Esophagus squamous epithelium (tissue), 5 donors: ENCODE results near the gene EFCAB12. TPM values are rescaled to one million over a fixed set of nuclear protein-coding genes. Genes with fewer than 3 reads are reported as not detected.

Experiments
- DNase-seq: peaks from one replicate; lab custom pipeline; 2025; lab: John Stamatoyannopoulos, UW
- H3K27ac ChIP-seq, 4 donors: fragments of 200-600 bp; sonication (generic); one replicate each; pipeline ENCODE4 v1.5.1; 2016 to 2019; ENCODE audit warnings: mild to moderate bottlenecking in 1 of 4
- H3K27me3 ChIP-seq, 4 donors: fragments of 200-600 bp; sonication (generic); 1 replicate in 3 of 4; 2 replicates in 1 of 4; pipeline versions ENCODE4 v1.5.1 to v1.6.0; 2017 to 2021; ENCODE audit warnings: antibody characterized with exemption in 1 of 4
- H3K36me3 ChIP-seq, 3 donors: fragments of 200-600 bp; sonication (generic); one replicate each; pipeline ENCODE4 v1.5.1; 2016 to 2019
- H3K4me1 ChIP-seq, 3 donors: fragments of 200-600 bp; sonication (generic); one replicate each; pipeline ENCODE4 v1.5.1; 2017 to 2019
- H3K4me3 ChIP-seq, 4 donors: fragments of 200-600 bp; sonication (generic); 1 replicate in 3 of 4; 2 replicates in 1 of 4; pipeline ENCODE4 v1.5.1; 2016 to 2019; ENCODE audit warnings: mild to moderate bottlenecking in 2 of 4, moderate library complexity in 1 of 4
- H3K9me3 ChIP-seq, 3 donors: fragments of 200-600 bp; sonication (generic); one replicate each; pipeline ENCODE4 v1.5.1; 2016 to 2019
- CTCF ChIP-seq, 6 experiments: fragments of 450-650 bp in 4 of 6; fragments of 200-600 bp in 2 of 6; sonication (generic) in 2 of 6; IDR thresholded peaks; one replicate each; pipeline ENCODE4 v1.5.1; 2016 to 2019; ENCODE audit warnings: antibody characterized with exemption in 6 of 6, mild to moderate bottlenecking in 4 of 6, moderate library complexity in 4 of 6
- POLR2A ChIP-seq, 4 donors: fragments of 450-650 bp; IDR thresholded peaks; one replicate each; pipeline ENCODE4 v1.6.1; 2017; ENCODE audit warnings: antibody characterized with exemption in 4 of 4, mild to moderate bottlenecking in 4 of 4, moderate library complexity in 3 of 4
- WGBS, 2 donors: methylation state at CpG; one replicate each; pipeline ENCODE4 v1.1.5; 2018; 5-methylcytosine and 5-hydroxymethylcytosine counted together
- intact Hi-C: fragments of 100-400 bp; cut with DNase I; formaldehyde crosslinking; loops from one replicate; pipeline ENCODE4 v1.15.0; 2022
- total RNA-seq, 4 donors: library from RNA; depleted of rRNA; stranded (reverse); fragments of >200 nt; gene quantifications; one replicate each; pipeline ENCODE4 v1.1.0, GENCODE V29; 2016
- donor health status: DM: yes; HTN: yes; CAD: no.

The EFCAB12 gene
- total RNA-seq, 4 donors from 2014 or later, result under 0.01 TPM; not detected in 3

- H3K9me3 ChIP-seq, result no peaks in the 10 kb centered on the region
- no peaks in the 10 kb centered on the region for H3K27me3 ChIP-seq
- TF ChIP-seq POLR2A (IDR thresholded peaks at IDR 0.05) (no peak), CTCF (IDR thresholded peaks at IDR 0.05) (no peak)
- peaks cover 14 to 46% (median 22%) of the 10 kb centered on the region in 3 donors for H3K36me3 ChIP-seq
- no peak for DNase-seq
- intact Hi-C loops, result no loop called here
- peak overlapping the region in 3 of 4 donors; percentile 50 to 74 (median 52) for H3K4me3 ChIP-seq
- WGBS, 2 donors, result 54 to 64% methylated on average over 3 of the region's 3 CpGs
- peak overlapping the region; percentile 45 to 79 (median 70) for H3K27ac ChIP-seq
- peaks cover 11 to 21% (median 15%) of the 10 kb centered on the region in 3 donors for H3K4me1 ChIP-seq
Observed at GRCh38 chr3:129429080-129429451, 630 bp upstream of the EFCAB12 start.

GRCh38 chr3:129428007-129428375 lies 445 bp downstream of the EFCAB12 start:
- Histone ChIP-seq H3K9me3 (no peaks in the 10 kb centered on the region), H3K36me3 (peaks cover 13 to 35% (median 15%) of the 10 kb centered on the region in 3 donors), H3K4me3 (peak overlapping the region; percentile 31 to 74 (median 51)), H3K4me1 (peaks cover 11 to 21% (median 15%) of the 10 kb centered on the region in 3 donors), H3K27me3 (no peaks in the 10 kb centered on the region), H3K27ac (no peak overlapping the region)
- DNase-seq, result no peak
- intact Hi-C loops, result no loop called here
- WGBS, 2 donors, result 5 to 11% methylated on average over 8 of the region's 8 CpGs
- TF ChIP-seq CTCF (IDR thresholded peaks at IDR 0.05) (no peak), POLR2A (IDR thresholded peaks at IDR 0.05) (no peak)

- intact Hi-C loops, result no loop called here
- Histone ChIP-seq H3K27ac (no peak overlapping the region), H3K27me3 (no peaks in the 10 kb centered on the region), H3K4me3 (no peak overlapping the region), H3K4me1 (peaks cover 11 to 21% (median 15%) of the 10 kb centered on the region in 3 donors), H3K9me3 (no peaks in the 10 kb centered on the region), H3K36me3 (peaks cover 0 to 11% (median 3%) of the 10 kb centered on the region in 3 donors)
- DNase-seq, result no peak
- no peak for TF ChIP-seq POLR2A (IDR thresholded peaks at IDR 0.05)
- no peak for TF ChIP-seq CTCF (IDR thresholded peaks at IDR 0.05)
- 77 to 82% methylated on average over 2 of the region's 2 CpGs for WGBS, 2 donors
Observed at GRCh38 chr3:129425619-129426018, 2.8 kb downstream of the EFCAB12 start.

DNA sequence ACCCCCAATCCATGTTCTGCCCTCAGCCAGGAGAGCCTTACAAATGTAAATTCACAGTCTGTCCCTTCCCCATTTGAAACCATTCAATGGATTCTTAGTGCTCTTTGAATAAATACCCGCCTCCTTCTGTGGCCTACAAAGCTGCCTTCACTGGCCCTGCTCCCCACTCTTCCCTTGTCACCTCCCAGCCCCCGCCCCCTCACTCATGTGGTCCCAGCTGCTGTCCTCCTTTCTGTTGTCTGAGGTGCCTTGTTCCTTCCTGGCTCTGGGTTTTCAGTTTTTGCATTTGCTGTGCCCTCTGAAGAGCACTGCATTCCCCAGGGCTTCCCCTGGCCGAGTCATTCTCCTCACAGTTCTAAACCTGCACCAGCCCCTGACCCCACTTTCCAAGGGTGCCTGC lies 3.2 kb downstream of the EFCAB12 start:
- TF ChIP-seq CTCF (IDR thresholded peaks at IDR 0.05) (no peak), POLR2A (IDR thresholded peaks at IDR 0.05) (no peak)
- no peak for DNase-seq
- Histone ChIP-seq H3K27ac (no peak overlapping the region), H3K4me1 (peaks cover 11 to 21% (median 15%) of the 10 kb centered on the region in 3 donors), H3K36me3 (peaks cover 0 to 7% (median 3%) of the 10 kb centered on the region in 3 donors), H3K27me3 (no peaks in the 10 kb centered on the region), H3K9me3 (no peaks in the 10 kb centered on the region), H3K4me3 (no peak overlapping the region)
- intact Hi-C loops, result no loop called here
- WGBS, 2 donors, result 71 to 82% methylated on average over 3 of the region's 3 CpGs

DNA sequence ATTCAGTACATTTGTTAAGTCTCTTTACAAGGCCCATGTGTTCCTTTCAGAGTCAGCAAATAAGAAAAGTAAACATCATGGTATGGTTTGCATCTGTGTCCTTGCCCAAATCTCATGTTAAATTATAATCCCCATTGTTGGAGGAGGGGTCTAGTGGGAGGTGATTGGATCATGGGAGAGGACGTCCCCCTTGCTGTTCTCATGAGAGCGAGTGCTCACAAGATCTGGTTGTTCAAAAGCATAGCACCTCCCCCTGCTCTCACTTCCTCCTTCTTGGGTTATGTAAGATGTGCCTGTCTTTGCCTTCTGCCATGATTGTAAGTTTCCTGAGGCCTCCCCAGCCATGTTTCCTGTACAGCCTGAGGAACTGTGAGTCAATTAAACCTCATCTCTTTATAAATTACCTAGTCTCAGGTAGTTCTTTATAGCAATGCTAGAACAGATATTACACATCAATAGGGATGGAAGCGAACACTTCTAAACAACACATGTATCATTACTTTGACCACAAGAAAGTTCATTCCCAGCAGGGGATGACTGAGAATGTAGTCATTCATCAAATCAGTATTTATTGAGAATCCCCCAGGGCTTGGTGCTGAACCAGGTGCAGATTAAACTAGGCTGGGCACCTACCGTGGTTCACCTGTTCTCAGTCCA lies 4.1 kb downstream of the EFCAB12 start:
- Histone ChIP-seq H3K4me1 (peaks cover 11 to 21% (median 15%) of the 10 kb centered on the region in 3 donors), H3K4me3 (no peak overlapping the region), H3K27ac (no peak overlapping the region), H3K9me3 (no peaks in the 10 kb centered on the region), H3K27me3 (no peaks in the 10 kb centered on the region), H3K36me3 (no peaks in the 10 kb centered on the region)
- WGBS, 2 donors, result 47 to 52% methylated on average over 3 to 4 of the region's 4 CpGs
- DNase-seq, result no peak
- intact Hi-C loops, result no loop called here
- TF ChIP-seq CTCF (IDR thresholded peaks at IDR 0.05) (no peak), POLR2A (IDR thresholded peaks at IDR 0.05) (no peak)
